ENCODE measurements around the gene RASGRF2. TPM values are rescaled to one million over a fixed set of nuclear protein-coding genes. Genes with fewer than 3 reads are reported as not detected.

Gene RASGRF2
- total RNA-seq, 2 experiments from 2014 or later: 0.06 to 0.13 TPM

DNA sequence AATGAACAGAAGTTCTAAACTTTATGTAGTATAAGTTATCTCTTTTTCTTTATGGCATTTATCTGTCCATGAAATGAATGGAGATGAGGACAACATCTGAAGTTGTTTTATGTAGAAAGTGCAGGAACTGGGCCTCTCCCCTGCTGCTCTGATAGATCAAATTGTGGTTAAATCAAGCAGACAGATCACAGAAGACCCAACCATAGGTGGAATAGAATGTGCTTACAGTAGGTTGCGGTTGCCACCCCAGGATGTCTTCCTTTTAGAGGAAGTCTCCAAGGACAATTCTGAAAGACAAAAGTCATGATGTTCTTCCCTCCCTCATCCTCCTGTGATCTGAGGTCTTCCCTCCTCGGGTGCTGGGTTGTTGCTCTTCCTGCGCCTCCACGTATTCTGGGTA, 12.9 kb downstream of the RASGRF2 start:
- Histone ChIP-seq H3K79me2 (ENCODE audit: insufficient read depth, low read depth, low read length) (no peaks in the 10 kb centered on the region), H3K9me2 (ENCODE audit: insufficient read depth, low read length) (no peaks in the 10 kb centered on the region), H3K27ac (ENCODE audit: low read depth, low read length, poor library complexity, severe bottlenecking) (no peak overlapping the region), H4K20me1 (ENCODE audit: insufficient read depth, low read length) (no peaks in the 10 kb centered on the region), H3K4me1 (ENCODE audit: insufficient read depth, low read length, poor library complexity, severe bottlenecking) (no peaks in the 10 kb centered on the region), H3K36me3 (ENCODE audit: insufficient read depth, low read length) (no peaks in the 10 kb centered on the region), H3K9me3 (ENCODE audit: low read length) (no peaks in the 10 kb centered on the region), H2AFZ (ENCODE audit: low read length) (no peak overlapping the region), H3K4me2 (ENCODE audit: low read length) (no peak overlapping the region), H3K4me3 (ENCODE audit: low read depth, low read length, poor library complexity, severe bottlenecking) (no peak overlapping the region)
- TF ChIP-seq EZH2phosphoT487 (IDR thresholded peaks at IDR 0.05; ENCODE audit: borderline replicate concordance, low read depth, low read length): no peak
- TF ChIP-seq, protein P1, sequence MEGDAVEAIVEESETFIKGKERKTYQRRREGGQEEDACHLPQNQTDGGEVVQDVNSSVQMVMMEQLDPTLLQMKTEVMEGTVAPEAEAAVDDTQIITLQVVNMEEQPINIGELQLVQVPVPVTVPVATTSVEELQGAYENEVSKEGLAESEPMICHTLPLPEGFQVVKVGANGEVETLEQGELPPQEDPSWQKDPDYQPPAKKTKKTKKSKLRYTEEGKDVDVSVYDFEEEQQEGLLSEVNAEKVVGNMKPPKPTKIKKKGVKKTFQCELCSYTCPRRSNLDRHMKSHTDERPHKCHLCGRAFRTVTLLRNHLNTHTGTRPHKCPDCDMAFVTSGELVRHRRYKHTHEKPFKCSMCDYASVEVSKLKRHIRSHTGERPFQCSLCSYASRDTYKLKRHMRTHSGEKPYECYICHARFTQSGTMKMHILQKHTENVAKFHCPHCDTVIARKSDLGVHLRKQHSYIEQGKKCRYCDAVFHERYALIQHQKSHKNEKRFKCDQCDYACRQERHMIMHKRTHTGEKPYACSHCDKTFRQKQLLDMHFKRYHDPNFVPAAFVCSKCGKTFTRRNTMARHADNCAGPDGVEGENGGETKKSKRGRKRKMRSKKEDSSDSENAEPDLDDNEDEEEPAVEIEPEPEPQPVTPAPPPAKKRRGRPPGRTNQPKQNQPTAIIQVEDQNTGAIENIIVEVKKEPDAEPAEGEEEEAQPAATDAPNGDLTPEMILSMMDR (conservative IDR thresholded peaks at IDR 0.05; ENCODE audit: low read length): no peak
- intact Hi-C loops (cut with micrococcal nuclease; ENCODE audit: unreplicated experiment): no loop called here
- BruUV-seq (replicated peaks): no TSS peak
- ChIA-PET POLR2A (no interaction called here), CTCF (ENCODE audit: unreplicated experiment) (interaction anchor here (0.5 kb wide), 1 partner anchor 65 kb away, joined by 3 read pairs; no protein-coding TSS in a partner anchor)
- no peak for DNase-seq (ENCODE audit: low spot score)

DNA sequence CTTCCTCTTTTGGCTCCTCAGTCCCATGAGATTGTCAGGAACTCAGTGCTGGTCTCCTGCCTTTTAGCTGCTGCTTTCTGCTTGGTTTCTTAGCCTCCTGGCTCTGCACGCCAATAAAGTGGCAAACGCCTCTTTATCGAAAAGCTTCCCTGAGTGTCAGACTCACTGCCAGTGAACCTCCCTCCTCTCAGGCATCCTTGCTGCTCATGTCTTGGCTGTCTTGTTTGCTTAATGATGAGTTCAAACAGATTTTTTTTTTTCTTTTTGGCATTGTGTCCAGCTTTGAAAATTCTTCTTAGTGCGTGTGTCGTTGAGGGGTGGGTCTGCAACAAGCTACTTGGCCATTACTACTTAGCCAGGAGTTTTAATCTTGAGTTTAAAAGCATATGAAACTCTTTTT, 14.9 kb downstream of the RASGRF2 start:
- H4K20me1 ChIP-seq (ENCODE audit: insufficient read depth, low read length): no peaks in the 10 kb centered on the region
- no peak overlapping the region for H2AFZ ChIP-seq (ENCODE audit: low read length)
- BruUV-seq (replicated peaks): no TSS peak
- CTCF ChIA-PET (ENCODE audit: unreplicated experiment): no interaction called here
- POLR2A ChIA-PET: interaction anchor here (0.5 to 1.3 kb wide), 5 partner anchors 12 to 135 kb away, joined by 3 to 4 read pairs (median 3); no protein-coding TSS in a partner anchor
- H3K4me2 ChIP-seq (ENCODE audit: low read length): no peak overlapping the region
- H3K4me3 ChIP-seq (ENCODE audit: low read depth, low read length, poor library complexity, severe bottlenecking): no peak overlapping the region
- peaks cover 3% of the 10 kb centered on the region for H3K4me1 ChIP-seq (ENCODE audit: insufficient read depth, low read length, poor library complexity, severe bottlenecking)
- no peaks in the 10 kb centered on the region for H3K79me2 ChIP-seq (ENCODE audit: insufficient read depth, low read depth, low read length)
- H3K9me2 ChIP-seq (ENCODE audit: insufficient read depth, low read length): no peaks in the 10 kb centered on the region
- H3K9me3 ChIP-seq (ENCODE audit: low read length): no peaks in the 10 kb centered on the region
- DNase-seq (ENCODE audit: low spot score): no peak
- intact Hi-C loops (cut with micrococcal nuclease; ENCODE audit: unreplicated experiment): no loop called here
- no peaks in the 10 kb centered on the region for H3K36me3 ChIP-seq (ENCODE audit: insufficient read depth, low read length)
- TF ChIP-seq, protein P1 (conservative IDR thresholded peaks at IDR 0.05; ENCODE audit: low read length): no peak
- TF ChIP-seq EZH2phosphoT487 (IDR thresholded peaks at IDR 0.05; ENCODE audit: borderline replicate concordance, low read depth, low read length): no peak
- no peak overlapping the region for H3K27ac ChIP-seq (ENCODE audit: low read depth, low read length, poor library complexity, severe bottlenecking)

DNA sequence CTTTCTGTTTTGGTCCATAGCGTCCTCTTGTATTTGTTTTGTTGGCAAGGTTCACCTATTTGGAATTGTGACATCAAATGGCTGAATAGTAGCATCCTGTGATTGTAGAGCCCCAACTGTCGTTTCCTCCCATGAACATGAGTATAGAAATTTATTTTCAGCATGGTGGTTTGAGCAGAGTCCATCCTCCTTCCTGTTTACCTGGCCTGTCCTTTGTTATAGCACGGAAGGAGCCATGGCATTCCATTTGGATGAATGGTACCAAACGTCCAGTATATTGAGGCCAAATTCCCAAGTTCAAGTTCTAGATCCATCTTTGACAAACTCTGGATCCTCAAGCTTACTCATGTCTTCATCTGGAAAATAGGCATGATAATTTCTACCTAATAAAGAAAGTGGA, 16.8 kb downstream of the RASGRF2 start:
- H3K4me3 ChIP-seq (ENCODE audit: low read depth, low read length, poor library complexity, severe bottlenecking): no peak overlapping the region
- DNase-seq (ENCODE audit: low spot score): no peak
- no peak overlapping the region for H3K4me2 ChIP-seq (ENCODE audit: low read length)
- H3K4me1 ChIP-seq (ENCODE audit: insufficient read depth, low read length, poor library complexity, severe bottlenecking): peaks cover 3% of the 10 kb centered on the region
- no peaks in the 10 kb centered on the region for H4K20me1 ChIP-seq (ENCODE audit: insufficient read depth, low read length)
- no peaks in the 10 kb centered on the region for H3K36me3 ChIP-seq (ENCODE audit: insufficient read depth, low read length)
- no peak overlapping the region for H3K27ac ChIP-seq (ENCODE audit: low read depth, low read length, poor library complexity, severe bottlenecking)
- no TSS peak for BruUV-seq (replicated peaks)
- TF ChIP-seq, protein P1 (conservative IDR thresholded peaks at IDR 0.05; ENCODE audit: low read length): no peak
- TF ChIP-seq EZH2phosphoT487 (IDR thresholded peaks at IDR 0.05; ENCODE audit: borderline replicate concordance, low read depth, low read length): no peak
- H3K9me3 ChIP-seq (ENCODE audit: low read length): no peaks in the 10 kb centered on the region
- no peaks in the 10 kb centered on the region for H3K79me2 ChIP-seq (ENCODE audit: insufficient read depth, low read depth, low read length)
- intact Hi-C loops (cut with micrococcal nuclease; ENCODE audit: unreplicated experiment): no loop called here
- CTCF ChIA-PET (ENCODE audit: unreplicated experiment): no interaction called here
- no peaks in the 10 kb centered on the region for H3K9me2 ChIP-seq (ENCODE audit: insufficient read depth, low read length)
- POLR2A ChIA-PET: no interaction called here
- no peak overlapping the region for H2AFZ ChIP-seq (ENCODE audit: low read length)
